Measurements from ENCODE around the gene KCNE4.

DNA sequence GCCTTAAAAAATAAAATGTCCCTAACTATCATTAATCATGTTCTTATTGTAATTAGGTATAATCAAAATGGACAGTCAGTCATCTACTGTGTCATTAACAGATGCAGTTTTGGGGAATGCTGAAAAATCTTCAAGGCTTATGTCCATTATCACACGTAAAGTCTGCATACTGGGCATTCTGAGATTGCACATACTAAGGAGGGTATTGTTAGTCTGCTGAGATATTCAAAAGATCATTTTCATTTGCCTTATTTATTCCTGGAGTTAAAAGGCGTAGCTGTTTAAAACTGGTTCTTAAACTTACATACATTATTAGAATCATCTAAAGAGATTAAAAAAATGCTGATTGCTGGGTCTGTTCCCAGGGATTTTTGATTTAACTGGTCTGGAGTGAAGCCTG lies 27.4 kb downstream of the KCNE4 start:
- TF ChIP-seq, protein P1, sequence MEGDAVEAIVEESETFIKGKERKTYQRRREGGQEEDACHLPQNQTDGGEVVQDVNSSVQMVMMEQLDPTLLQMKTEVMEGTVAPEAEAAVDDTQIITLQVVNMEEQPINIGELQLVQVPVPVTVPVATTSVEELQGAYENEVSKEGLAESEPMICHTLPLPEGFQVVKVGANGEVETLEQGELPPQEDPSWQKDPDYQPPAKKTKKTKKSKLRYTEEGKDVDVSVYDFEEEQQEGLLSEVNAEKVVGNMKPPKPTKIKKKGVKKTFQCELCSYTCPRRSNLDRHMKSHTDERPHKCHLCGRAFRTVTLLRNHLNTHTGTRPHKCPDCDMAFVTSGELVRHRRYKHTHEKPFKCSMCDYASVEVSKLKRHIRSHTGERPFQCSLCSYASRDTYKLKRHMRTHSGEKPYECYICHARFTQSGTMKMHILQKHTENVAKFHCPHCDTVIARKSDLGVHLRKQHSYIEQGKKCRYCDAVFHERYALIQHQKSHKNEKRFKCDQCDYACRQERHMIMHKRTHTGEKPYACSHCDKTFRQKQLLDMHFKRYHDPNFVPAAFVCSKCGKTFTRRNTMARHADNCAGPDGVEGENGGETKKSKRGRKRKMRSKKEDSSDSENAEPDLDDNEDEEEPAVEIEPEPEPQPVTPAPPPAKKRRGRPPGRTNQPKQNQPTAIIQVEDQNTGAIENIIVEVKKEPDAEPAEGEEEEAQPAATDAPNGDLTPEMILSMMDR (conservative IDR thresholded peaks at IDR 0.05; ENCODE audit: low read depth, low read length) = no peak
- no peak for TF ChIP-seq EZH2 (IDR thresholded peaks at IDR 0.05; ENCODE audit: low read length, unreplicated experiment)
- no peak for TF ChIP-seq EZH2phosphoT487 (IDR thresholded peaks at IDR 0.05; ENCODE audit: borderline replicate concordance, low read length)

Data from PC-3 (cell line).